VCaP (cell line): ENCODE results near the gene PARVA.
"Not testable (repeated sequence)": the region's sequence is repeated elsewhere in the genome, so short reads cannot be mapped to it uniquely, and the experiment has no call there.

Experiments
- H3K27ac ChIP-seq: fragments of 450-650 bp; 2 replicates; pipeline ENCODE4 v1.5.1; 2017
- TF ChIP-seq, protein P1 (sequence below): fragments of 450-650 bp; conservative IDR thresholded peaks from 2 replicates; pipeline ENCODE4 v1.5.1; 2017; ENCODE audit warnings: mild to moderate bottlenecking, moderate library complexity

PARVA gene

GRCh38 chr11:12363373-12363772 lies 14.0 kb upstream of the PARVA start:
- H3K27ac ChIP-seq: no peak overlapping the region
- TF ChIP-seq, protein P1, sequence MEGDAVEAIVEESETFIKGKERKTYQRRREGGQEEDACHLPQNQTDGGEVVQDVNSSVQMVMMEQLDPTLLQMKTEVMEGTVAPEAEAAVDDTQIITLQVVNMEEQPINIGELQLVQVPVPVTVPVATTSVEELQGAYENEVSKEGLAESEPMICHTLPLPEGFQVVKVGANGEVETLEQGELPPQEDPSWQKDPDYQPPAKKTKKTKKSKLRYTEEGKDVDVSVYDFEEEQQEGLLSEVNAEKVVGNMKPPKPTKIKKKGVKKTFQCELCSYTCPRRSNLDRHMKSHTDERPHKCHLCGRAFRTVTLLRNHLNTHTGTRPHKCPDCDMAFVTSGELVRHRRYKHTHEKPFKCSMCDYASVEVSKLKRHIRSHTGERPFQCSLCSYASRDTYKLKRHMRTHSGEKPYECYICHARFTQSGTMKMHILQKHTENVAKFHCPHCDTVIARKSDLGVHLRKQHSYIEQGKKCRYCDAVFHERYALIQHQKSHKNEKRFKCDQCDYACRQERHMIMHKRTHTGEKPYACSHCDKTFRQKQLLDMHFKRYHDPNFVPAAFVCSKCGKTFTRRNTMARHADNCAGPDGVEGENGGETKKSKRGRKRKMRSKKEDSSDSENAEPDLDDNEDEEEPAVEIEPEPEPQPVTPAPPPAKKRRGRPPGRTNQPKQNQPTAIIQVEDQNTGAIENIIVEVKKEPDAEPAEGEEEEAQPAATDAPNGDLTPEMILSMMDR: no peak

DNA sequence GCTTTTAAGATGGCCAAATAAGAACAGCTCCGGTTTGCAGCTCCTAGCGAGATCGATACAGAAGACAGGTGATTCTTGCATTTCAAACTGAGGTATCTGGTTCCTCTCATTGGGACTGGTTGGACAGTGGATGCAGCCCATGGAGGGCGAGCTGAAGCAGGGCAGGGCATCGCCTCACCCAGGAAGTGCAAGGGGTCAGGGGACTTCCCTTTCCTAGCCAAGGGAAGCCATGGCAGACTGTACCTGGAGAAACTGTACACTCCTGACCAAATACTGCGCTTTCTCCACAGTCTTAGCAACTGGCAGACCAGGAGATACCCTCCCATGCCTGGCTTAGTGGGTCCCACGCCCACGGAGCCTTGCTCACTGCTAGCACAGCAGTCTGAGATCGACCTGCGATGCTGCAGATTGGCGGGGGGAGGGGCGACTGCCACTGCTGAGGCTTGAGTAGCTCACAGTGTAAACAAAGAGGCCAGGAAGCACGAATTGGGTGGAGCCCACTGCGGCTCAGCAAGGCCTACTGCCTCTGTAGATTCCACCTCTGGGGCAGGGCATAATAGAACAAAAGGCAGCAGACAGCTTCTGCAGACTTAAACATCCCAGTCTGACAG lies 11.3 kb upstream of the PARVA start:
- H3K27ac ChIP-seq: not testable (repeated sequence)

- not testable (repeated sequence) for H3K27ac ChIP-seq
These were observed 10.3 kb upstream of the PARVA start for GRCh38 chr11:12367057-12367456.

- TF ChIP-seq, protein P1: no peak
- H3K27ac ChIP-seq: no peak overlapping the region
These were observed 5.3 kb upstream of the PARVA start for GRCh38 chr11:12372111-12372510.

GRCh38 chr11:12375720-12376119 lies 1.7 kb upstream of the PARVA start:
- no peak overlapping the region for H3K27ac ChIP-seq
- TF ChIP-seq, protein P1: no peak

- TF ChIP-seq, protein P1: no peak
- peak overlapping the region; percentile 97 for H3K27ac ChIP-seq
These were observed 901 bp upstream of the PARVA start for GRCh38 chr11:12376259-12377081.

DNA sequence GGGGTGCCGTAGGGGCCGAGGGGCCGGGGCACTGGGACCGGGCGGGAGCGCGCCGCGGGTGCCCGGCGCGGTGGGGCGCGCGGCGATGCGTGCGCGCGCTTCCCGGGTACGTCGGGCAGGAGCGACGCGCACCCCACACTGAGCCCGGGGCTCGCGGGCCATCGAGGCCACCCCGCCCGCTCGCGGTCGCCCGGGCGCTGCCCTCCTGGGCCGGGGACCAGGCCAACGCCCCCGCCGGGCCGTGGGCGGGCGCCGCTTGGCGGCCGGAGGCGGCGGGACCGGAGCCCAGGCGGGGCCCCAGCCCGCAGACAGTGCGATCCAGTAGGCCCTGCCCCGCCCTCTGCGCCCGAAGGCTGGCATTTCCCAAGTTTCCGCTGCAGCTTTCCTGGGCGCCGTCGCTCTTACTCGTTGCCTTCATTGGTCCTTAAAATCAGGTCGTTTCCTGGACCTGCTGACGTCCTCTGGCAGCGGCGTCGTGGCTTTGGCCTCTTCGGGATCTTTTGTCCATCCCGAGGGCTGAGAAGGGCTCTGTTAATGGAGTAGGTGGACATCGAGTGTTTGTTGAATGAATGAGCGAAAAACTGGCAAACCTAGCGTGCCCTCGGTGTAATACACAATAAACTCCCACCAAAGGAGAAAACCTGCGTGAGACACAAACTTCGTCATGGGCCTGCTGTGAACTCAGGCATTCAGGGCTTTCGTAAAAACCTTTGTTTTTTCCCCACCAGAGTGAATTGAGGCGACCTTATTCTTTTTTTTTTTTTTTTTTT lies 638 bp downstream of the PARVA start:
- peak overlapping the region; percentile 97 for H3K27ac ChIP-seq
- TF ChIP-seq, protein P1: peak; percentile 63

GRCh38 chr11:12380565-12381325 lies 3.4 kb downstream of the PARVA start:
- TF ChIP-seq, protein P1: no peak
- H3K27ac ChIP-seq: no peak overlapping the region
